Glutamatergic neuron (in vitro differentiated cells): ENCODE measurements around the gene ECHS1. TPM values are rescaled to one million over a fixed set of nuclear protein-coding genes. Genes with fewer than 3 reads are reported as not detected.

Experiments used
- DNase-seq: peaks from one replicate; pipeline ENCODE4 v3.0.0; 2022
- H3K27ac Mint-ChIP-seq: one replicate; pipeline ENCODE4 v1.8.0; 2020; ENCODE audit warnings: mild to moderate bottlenecking, mixed read lengths, inconsistent platforms; ENCODE audit not compliant: unreplicated experiment
- H3K27me3 Mint-ChIP-seq: one replicate; pipeline ENCODE4 v1.8.0; 2020; ENCODE audit warnings: mild to moderate bottlenecking, moderate library complexity, mixed read lengths, inconsistent platforms; ENCODE audit not compliant: unreplicated experiment
- H3K36me3 Mint-ChIP-seq: one replicate; pipeline ENCODE4 v1.8.0; 2020; ENCODE audit warnings: mild to moderate bottlenecking, mixed read lengths, inconsistent platforms; ENCODE audit not compliant: unreplicated experiment
- H3K4me1 Mint-ChIP-seq: one replicate; pipeline ENCODE4 v1.8.0; 2020; ENCODE audit warnings: mild to moderate bottlenecking, low read depth, mixed read lengths, inconsistent platforms; ENCODE audit not compliant: unreplicated experiment
- H3K4me3 Mint-ChIP-seq: one replicate; pipeline ENCODE4 v1.8.0; 2020; ENCODE audit warnings: mild to moderate bottlenecking, mixed read lengths, inconsistent platforms; ENCODE audit not compliant: unreplicated experiment
- H3K9me3 Mint-ChIP-seq: one replicate; pipeline ENCODE4 v1.8.0; 2020; ENCODE audit warnings: mild to moderate bottlenecking, moderate library complexity, mixed read lengths, inconsistent platforms; ENCODE audit not compliant: unreplicated experiment
- CTCF ChIP-seq: fragments of 200-600 bp; sonication (generic); IDR thresholded peaks from one replicate; pipeline ENCODE4 v1.5.0; 2021; ENCODE audit not compliant: partially characterized antibody, unreplicated experiment
- total RNA-seq: library from RNA; stranded (reverse); fragmentation: NEBNext Ultra II Directional; extraction: Animal tissue kit (Norgen Biotek cat#: 25700); gene quantifications from one replicate; pipeline ENCODE4 v1.2.1, GENCODE V29; 2021; ENCODE audit not compliant: unreplicated experiment

ECHS1 gene
- total RNA-seq, 1 donor from 2014 or later, result 64.2 TPM

GRCh38 chr10:133412381-133412711, 39.2 kb upstream of the ECHS1 start:
- Mint-ChIP-seq H3K36me3 (peaks cover 71% of the 10 kb centered on the region), H3K4me1 (no peaks in the 10 kb centered on the region), H3K9me3 (peaks cover 32% of the 10 kb centered on the region), H3K4me3 (no peak overlapping the region), H3K27me3 (peaks cover 12% of the 10 kb centered on the region), H3K27ac (no peak overlapping the region)
- no peak for DNase-seq
- no peak for TF ChIP-seq CTCF

GRCh38 chr10:133411523-133412380, 38.6 kb upstream of the ECHS1 start:
- TF ChIP-seq CTCF, result no peak
- H3K9me3 Mint-ChIP-seq, result peaks cover 32% of the 10 kb centered on the region
- no peaks in the 10 kb centered on the region for H3K4me1 Mint-ChIP-seq
- peaks cover 12% of the 10 kb centered on the region for H3K27me3 Mint-ChIP-seq
- H3K36me3 Mint-ChIP-seq, result peaks cover 75% of the 10 kb centered on the region
- H3K27ac Mint-ChIP-seq, result no peak overlapping the region
- no peak for DNase-seq
- H3K4me3 Mint-ChIP-seq, result no peak overlapping the region

- Mint-ChIP-seq H3K27me3 (peaks cover 7% of the 10 kb centered on the region), H3K36me3 (peaks cover 49% of the 10 kb centered on the region), H3K4me3 (no peak overlapping the region), H3K4me1 (no peaks in the 10 kb centered on the region), H3K27ac (no peak overlapping the region), H3K9me3 (peaks cover 2% of the 10 kb centered on the region)
- DNase-seq, result no peak
- no peak for TF ChIP-seq CTCF
Observed at GRCh38 chr10:133405844-133406527, 32.8 kb upstream of the ECHS1 start.

- H3K36me3 Mint-ChIP-seq, result peaks cover 42% of the 10 kb centered on the region
Observed at GRCh38 chr10:133405272-133405671, 32.1 kb upstream of the ECHS1 start.

More at GRCh38 chr10:133405272-133405671, 32.1 kb upstream of the ECHS1 start:
- peaks cover under 1% of the 10 kb centered on the region for H3K9me3 Mint-ChIP-seq
- no peak overlapping the region for H3K27ac Mint-ChIP-seq
- H3K4me1 Mint-ChIP-seq, result no peaks in the 10 kb centered on the region
- H3K27me3 Mint-ChIP-seq, result peaks cover 7% of the 10 kb centered on the region
- no peak for DNase-seq
- TF ChIP-seq CTCF, result no peak
- H3K4me3 Mint-ChIP-seq, result no peak overlapping the region
